ENCODE measurements around the gene NR2F2. TPM values are rescaled to one million over a fixed set of nuclear protein-coding genes. Genes with fewer than 3 reads are reported as not detected.

NR2F2 gene
- total and polyA plus RNA-seq, 2 of the 13 experiments (the other 11 are each of a cell fraction or from before 2014, with no cell fraction given), result 3.5 to 4.7 TPM

DNA sequence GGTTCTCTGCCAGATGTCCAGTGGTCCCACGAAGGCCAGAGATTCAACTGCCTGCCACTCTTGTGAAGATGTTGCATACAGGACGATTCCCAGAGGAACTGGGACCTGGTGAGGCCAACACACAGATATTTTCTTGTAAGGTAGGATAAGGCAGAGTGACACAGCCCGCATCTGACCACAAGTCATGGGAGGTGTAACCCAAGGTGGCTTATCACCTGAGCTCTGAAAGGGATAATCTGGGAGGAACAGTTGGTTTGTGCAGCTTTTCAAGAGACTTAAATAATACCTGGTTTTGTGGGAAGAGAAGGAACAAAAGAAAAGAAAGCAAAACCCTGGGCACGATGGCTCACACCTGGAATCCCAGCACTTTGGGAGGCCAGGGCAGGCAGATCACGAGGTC, 39.8 kb upstream of the NR2F2 start:
- H2AFZ ChIP-seq (ENCODE audit: low read length), result no peak overlapping the region
- in situ Hi-C loops (cut with HindIII; ENCODE audit: extremely low pct_ligation_motif_present, low pct_unique_long_range_greater_than_20kb), result no loop called here
- H3K4me3 ChIP-seq (replicated peaks in 1 of 3; ENCODE audit: insufficient read depth in 1 of 3, low read depth in 2 of 3, low read length in 3 of 3), result no peak overlapping the region
- intact Hi-C loops (cut with micrococcal nuclease; ENCODE audit: unreplicated experiment), result no loop called here
- no peaks in the 10 kb centered on the region for H4K20me1 ChIP-seq (ENCODE audit: insufficient read depth, low read length)
- ChIA-PET CTCF (ENCODE audit: low intra/inter-chr PET ratio, low total read pairs) (no interaction called here), POLR2A (no interaction called here)
- no peak overlapping the region for H3K9ac ChIP-seq (ENCODE audit: insufficient read depth, low read depth, low read length)
- no peak overlapping the region for H3K4me2 ChIP-seq (ENCODE audit: low read depth, low read length)
- FAIRE-seq (no peak), ATAC-seq (no peak), DNase-seq (ENCODE audit: low spot score) (no peak)
- H3K27ac ChIP-seq (ENCODE audit: extremely low read length, insufficient read depth, low read length), result no peak overlapping the region
- no TSS peak for BruUV-seq (replicated peaks)
- no peaks in the 10 kb centered on the region for H3K79me2 ChIP-seq (ENCODE audit: insufficient read depth, low read length)
- no peaks in the 10 kb centered on the region for H3K9me3 ChIP-seq (ENCODE audit: low read length)
- no peaks in the 10 kb centered on the region for H3K27me3 ChIP-seq (ENCODE audit: control insufficient read depth in 1 of 2, insufficient read depth in 2 of 2, low read length in 2 of 2)
- no peaks in the 10 kb centered on the region for H3K4me1 ChIP-seq (ENCODE audit: insufficient read depth, low read length)
- WGBS (ENCODE audit: low lambda C conversion rate), result 78% methylated on average over 5 of the region's 5 CpGs
- no peaks in the 10 kb centered on the region for H3K36me3 ChIP-seq (replicated peaks in 1 of 2; ENCODE audit: control insufficient read depth in 1 of 2, insufficient read depth in 2 of 2, low read length in 2 of 2)
- TF ChIP-seq, protein P1, sequence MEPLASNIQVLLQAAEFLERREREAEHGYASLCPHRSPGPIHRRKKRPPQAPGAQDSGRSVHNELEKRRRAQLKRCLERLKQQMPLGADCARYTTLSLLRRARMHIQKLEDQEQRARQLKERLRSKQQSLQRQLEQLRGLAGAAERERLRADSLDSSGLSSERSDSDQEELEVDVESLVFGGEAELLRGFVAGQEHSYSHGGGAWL (CRISPR knock-in tag; IDR thresholded peaks at IDR 0.05), result no peak
- no peak for TF ChIP-seq KDM5B (CRISPR knock-in tag; IDR thresholded peaks at IDR 0.05; ENCODE audit: borderline replicate concordance)
- TF ChIP-seq, protein P2, sequence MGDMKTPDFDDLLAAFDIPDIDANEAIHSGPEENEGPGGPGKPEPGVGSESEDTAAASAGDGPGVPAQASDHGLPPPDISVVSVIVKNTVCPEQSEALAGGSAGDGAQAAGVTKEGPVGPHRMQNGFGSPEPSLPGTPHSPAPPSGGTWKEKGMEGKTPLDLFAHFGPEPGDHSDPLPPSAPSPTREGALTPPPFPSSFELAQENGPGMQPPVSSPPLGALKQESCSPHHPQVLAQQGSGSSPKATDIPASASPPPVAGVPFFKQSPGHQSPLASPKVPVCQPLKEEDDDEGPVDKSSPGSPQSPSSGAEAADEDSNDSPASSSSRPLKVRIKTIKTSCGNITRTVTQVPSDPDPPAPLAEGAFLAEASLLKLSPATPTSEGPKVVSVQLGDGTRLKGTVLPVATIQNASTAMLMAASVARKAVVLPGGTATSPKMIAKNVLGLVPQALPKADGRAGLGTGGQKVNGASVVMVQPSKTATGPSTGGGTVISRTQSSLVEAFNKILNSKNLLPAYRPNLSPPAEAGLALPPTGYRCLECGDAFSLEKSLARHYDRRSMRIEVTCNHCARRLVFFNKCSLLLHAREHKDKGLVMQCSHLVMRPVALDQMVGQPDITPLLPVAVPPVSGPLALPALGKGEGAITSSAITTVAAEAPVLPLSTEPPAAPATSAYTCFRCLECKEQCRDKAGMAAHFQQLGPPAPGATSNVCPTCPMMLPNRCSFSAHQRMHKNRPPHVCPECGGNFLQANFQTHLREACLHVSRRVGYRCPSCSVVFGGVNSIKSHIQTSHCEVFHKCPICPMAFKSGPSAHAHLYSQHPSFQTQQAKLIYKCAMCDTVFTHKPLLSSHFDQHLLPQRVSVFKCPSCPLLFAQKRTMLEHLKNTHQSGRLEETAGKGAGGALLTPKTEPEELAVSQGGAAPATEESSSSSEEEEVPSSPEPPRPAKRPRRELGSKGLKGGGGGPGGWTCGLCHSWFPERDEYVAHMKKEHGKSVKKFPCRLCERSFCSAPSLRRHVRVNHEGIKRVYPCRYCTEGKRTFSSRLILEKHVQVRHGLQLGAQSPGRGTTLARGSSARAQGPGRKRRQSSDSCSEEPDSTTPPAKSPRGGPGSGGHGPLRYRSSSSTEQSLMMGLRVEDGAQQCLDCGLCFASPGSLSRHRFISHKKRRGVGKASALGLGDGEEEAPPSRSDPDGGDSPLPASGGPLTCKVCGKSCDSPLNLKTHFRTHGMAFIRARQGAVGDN (CRISPR knock-in tag; IDR thresholded peaks at IDR 0.05), result no peak
- TF ChIP-seq, protein P3, sequence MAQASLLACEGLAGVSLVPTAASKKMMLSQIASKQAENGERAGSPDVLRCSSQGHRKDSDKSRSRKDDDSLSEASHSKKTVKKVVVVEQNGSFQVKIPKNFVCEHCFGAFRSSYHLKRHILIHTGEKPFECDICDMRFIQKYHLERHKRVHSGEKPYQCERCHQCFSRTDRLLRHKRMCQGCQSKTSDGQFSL (CRISPR knock-in tag; IDR thresholded peaks at IDR 0.05), result no peak
- TF ChIP-seq PCBP2 (optimal IDR thresholded peaks at IDR 0.05; ENCODE audit: low read depth, low read length, poor library complexity, severe bottlenecking), result no peak
- TF ChIP-seq ZNF841 (CRISPR knock-in tag; IDR thresholded peaks at IDR 0.05; ENCODE audit: borderline replicate concordance), result no peak
- TF ChIP-seq, protein P4, sequence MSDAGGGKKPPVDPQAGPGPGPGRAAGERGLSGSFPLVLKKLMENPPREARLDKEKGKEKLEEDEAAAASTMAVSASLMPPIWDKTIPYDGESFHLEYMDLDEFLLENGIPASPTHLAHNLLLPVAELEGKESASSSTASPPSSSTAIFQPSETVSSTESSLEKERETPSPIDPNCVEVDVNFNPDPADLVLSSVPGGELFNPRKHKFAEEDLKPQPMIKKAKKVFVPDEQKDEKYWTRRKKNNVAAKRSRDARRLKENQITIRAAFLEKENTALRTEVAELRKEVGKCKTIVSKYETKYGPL (CRISPR knock-in tag; IDR thresholded peaks at IDR 0.05), result no peak
- no peak for TF ChIP-seq CBX5 (CRISPR knock-in tag; IDR thresholded peaks at IDR 0.05; ENCODE audit: borderline replicate concordance)
- no peak for TF ChIP-seq U2AF1 (optimal IDR thresholded peaks at IDR 0.05; ENCODE audit: low read depth, low read length)
- TF ChIP-seq, protein P5, sequence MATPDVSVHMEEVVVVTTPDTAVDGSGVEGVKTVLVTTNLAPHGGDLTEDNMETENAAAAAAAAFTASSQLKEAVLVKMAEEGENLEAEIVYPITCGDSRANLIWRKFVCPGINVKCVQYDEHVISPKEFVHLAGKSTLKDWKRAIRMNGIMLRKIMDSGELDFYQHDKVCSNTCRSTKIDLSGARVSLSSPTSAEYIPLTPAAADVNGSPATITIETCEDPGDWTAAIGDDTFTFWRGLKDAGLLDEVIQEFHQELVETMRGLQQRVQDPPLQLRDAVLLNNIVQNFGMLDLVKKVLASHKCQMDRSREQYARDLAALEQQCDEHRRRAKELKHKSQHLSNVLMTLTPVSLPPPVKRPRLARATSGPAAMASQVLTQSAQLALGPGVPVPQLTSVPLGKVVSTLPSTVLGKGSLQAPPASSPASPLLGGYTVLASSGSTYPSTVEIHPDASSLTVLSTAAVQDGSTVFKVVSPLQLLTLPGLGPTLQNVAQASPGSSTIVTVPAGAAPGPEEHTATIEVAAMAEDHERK (CRISPR knock-in tag; IDR thresholded peaks at IDR 0.05; ENCODE audit: low read depth), result no peak
- TF ChIP-seq RELA (CRISPR knock-in tag; IDR thresholded peaks at IDR 0.05), result no peak
- TF ChIP-seq, protein P6, sequence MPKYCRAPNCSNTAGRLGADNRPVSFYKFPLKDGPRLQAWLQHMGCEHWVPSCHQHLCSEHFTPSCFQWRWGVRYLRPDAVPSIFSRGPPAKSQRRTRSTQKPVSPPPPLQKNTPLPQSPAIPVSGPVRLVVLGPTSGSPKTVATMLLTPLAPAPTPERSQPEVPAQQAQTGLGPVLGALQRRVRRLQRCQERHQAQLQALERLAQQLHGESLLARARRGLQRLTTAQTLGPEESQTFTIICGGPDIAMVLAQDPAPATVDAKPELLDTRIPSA (CRISPR knock-in tag; IDR thresholded peaks at IDR 0.05; ENCODE audit: borderline replicate concordance), result no peak
- TF ChIP-seq ZNF790 (CRISPR knock-in tag; IDR thresholded peaks at IDR 0.05; ENCODE audit: borderline replicate concordance), result no peak
- no peak for TF ChIP-seq KLF9 (CRISPR knock-in tag; IDR thresholded peaks at IDR 0.05; ENCODE audit: low read depth)
- TF ChIP-seq NFATC3 (CRISPR knock-in tag; IDR thresholded peaks at IDR 0.05), result no peak
- no peak for TF ChIP-seq ZNF274 (CRISPR knock-in tag; IDR thresholded peaks at IDR 0.05)
